SK-N-SH (cell line): Measurements from ENCODE around the gene TMEM72.

Source experiments
- RAD21 ChIP-seq: IDR thresholded peaks from 2 replicates; pipeline ENCODE4 v1.6.1; 2012; ENCODE audit warnings: mild to moderate bottlenecking, low read length
- TF ChIP-seq, protein P1 (sequence below): fragments of 200-600 bp; sonication (generic); IDR thresholded peaks from 2 replicates; pipeline ENCODE4 v1.6.1; 2017; ENCODE audit warnings: antibody characterized with exemption, mild to moderate bottlenecking, moderate library complexity

DNA sequence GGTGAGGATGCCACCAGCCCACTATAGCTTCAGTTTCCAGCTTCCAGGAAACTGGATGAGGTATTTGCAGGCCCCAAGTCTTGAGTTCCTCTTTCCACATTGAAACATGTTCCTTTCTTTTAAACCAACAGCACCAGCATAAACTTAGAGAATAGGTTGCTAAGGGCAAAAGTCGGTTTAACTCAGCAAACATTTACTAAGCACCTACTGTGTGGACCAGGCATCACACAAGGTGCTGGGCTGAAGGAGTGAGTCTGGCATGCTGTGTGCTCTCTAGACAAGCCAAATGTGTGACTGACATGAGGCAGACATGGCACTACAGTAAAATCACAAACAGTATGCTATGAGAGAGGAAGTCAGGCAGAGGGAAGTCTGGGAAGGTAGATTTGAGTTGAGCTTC lies 37.5 kb downstream of the TMEM72 start:
- no peak for TF ChIP-seq RAD21
- TF ChIP-seq, protein P1, sequence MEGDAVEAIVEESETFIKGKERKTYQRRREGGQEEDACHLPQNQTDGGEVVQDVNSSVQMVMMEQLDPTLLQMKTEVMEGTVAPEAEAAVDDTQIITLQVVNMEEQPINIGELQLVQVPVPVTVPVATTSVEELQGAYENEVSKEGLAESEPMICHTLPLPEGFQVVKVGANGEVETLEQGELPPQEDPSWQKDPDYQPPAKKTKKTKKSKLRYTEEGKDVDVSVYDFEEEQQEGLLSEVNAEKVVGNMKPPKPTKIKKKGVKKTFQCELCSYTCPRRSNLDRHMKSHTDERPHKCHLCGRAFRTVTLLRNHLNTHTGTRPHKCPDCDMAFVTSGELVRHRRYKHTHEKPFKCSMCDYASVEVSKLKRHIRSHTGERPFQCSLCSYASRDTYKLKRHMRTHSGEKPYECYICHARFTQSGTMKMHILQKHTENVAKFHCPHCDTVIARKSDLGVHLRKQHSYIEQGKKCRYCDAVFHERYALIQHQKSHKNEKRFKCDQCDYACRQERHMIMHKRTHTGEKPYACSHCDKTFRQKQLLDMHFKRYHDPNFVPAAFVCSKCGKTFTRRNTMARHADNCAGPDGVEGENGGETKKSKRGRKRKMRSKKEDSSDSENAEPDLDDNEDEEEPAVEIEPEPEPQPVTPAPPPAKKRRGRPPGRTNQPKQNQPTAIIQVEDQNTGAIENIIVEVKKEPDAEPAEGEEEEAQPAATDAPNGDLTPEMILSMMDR, result no peak
